HepG2 (cell line): Measurements from ENCODE around the gene EIF2S3B. TPM values are rescaled to one million over a fixed set of nuclear protein-coding genes. Genes with fewer than 3 reads are reported as not detected.

Experiments
- ATAC-seq: fragments of 200-7000 bp; cut with Tn5 transposase; 3 replicates; pipeline ENCODE4 v1.9.1; 2020; ENCODE audit warnings: mild to moderate bottlenecking, moderate library complexity
- BruUV-seq: library from RNA; stranded (reverse); fragments of 400-500 nt; replicated peaks from 2 replicates; lab custom pipeline; 2021; lab: Mats Ljungman, UMichigan
- CTCF ChIA-PET: fragments of 300-600 bp; formaldehyde crosslinking; extraction: SDS; loops from one replicate; lab custom pipeline; 2021; ENCODE audit warnings: low total read pairs, inconsistent platforms, low intra/inter-chr PET ratio; lab: Yijun Ruan, JAX
- POLR2A ChIA-PET: fragments of 350-600 bp; sonication (Branson Sonifier 250); formaldehyde crosslinking; loops from one replicate; lab custom pipeline; 2020; ENCODE audit warnings: antibody characterized with exemption, inconsistent platforms; lab: Yijun Ruan, JAX
- DNase-seq: peaks from one replicate; pipeline ENCODE4 v3.0.0-alpha.2; 2015; ENCODE audit warnings: low spot score
- FAIRE-seq: peaks from 3 replicates; lab custom pipeline; 2011; peaks lifted over from hg19 to GRCh38; lab: Jason Lieb, UNC
- H2AFZ ChIP-seq: one replicate; pipeline ENCODE4 v1.6.1; 2011; ENCODE audit warnings: low read length, inconsistent platforms
- H3K27ac ChIP-seq: fragments of 300-600 bp; 3 replicates; pipeline ENCODE4 v1.8.0; 2011; ENCODE audit warnings: mixed run types, mild to moderate bottlenecking, mixed read lengths, low read length, inconsistent platforms; ENCODE audit not compliant: insufficient read depth; ENCODE audit errors: extremely low read length
- H3K27me3 ChIP-seq, 2 experiments: fragments of 200-600 bp in 1 of 2; 2 replicates in 1 of 2; 3 replicates in 1 of 2; pipeline versions ENCODE4 v1.6.0 to v1.8.0; 2011; ENCODE audit warnings: low read length in 2 of 2, mild to moderate bottlenecking in 2 of 2, moderate library complexity in 2 of 2, inconsistent platforms in 1 of 2; ENCODE audit not compliant: insufficient read depth in 2 of 2, control insufficient read depth in 1 of 2
- H3K36me3 ChIP-seq, 2 experiments: fragments of 200-600 bp in 1 of 2; replicated peaks in 1 of 2; 2 replicates in 1 of 2; 3 replicates in 1 of 2; pipeline versions ENCODE4 v1.5.1 to v1.8.0; 2011; ENCODE audit warnings: low read length in 2 of 2, inconsistent platforms in 1 of 2; ENCODE audit not compliant: insufficient read depth in 2 of 2, control insufficient read depth in 1 of 2
- H3K4me1 ChIP-seq: 2 replicates; pipeline ENCODE4 v1.5.1; 2012; ENCODE audit warnings: low read length, inconsistent platforms; ENCODE audit not compliant: insufficient read depth
- H3K4me2 ChIP-seq: 2 replicates; pipeline ENCODE4 v1.6.0; 2011; ENCODE audit warnings: low read depth, low read length, inconsistent platforms
- H3K4me3 ChIP-seq, 3 experiments: fragments of 200-600 bp in 1 of 3; sonication (generic), shearing (Covaris generic) in 1 of 3; replicated peaks in 1 of 3; 2 replicates each; pipeline ENCODE4 v1.5.1; 2011 to 2016; ENCODE audit warnings: low read length in 3 of 3, inconsistent platforms in 2 of 3, low read depth in 2 of 3, mild to moderate bottlenecking in 2 of 3, control low read depth in 1 of 3, mixed read lengths in 1 of 3; ENCODE audit not compliant: insufficient read depth in 1 of 3
- H3K79me2 ChIP-seq: one replicate; pipeline ENCODE4 v1.6.1; 2011; ENCODE audit warnings: low read length, inconsistent platforms; ENCODE audit not compliant: insufficient read depth
- H3K9ac ChIP-seq: 2 replicates; pipeline ENCODE4 v1.6.0; 2011; ENCODE audit warnings: mild to moderate bottlenecking, low read depth, low read length, inconsistent platforms; ENCODE audit not compliant: insufficient read depth
- H3K9me3 ChIP-seq: 2 replicates; pipeline ENCODE4 v1.5.1; 2012; ENCODE audit warnings: mild to moderate bottlenecking, low read length
- H4K20me1 ChIP-seq: 2 replicates; pipeline ENCODE4 v1.6.0; 2011; ENCODE audit warnings: inconsistent platforms, mild to moderate bottlenecking, low read length, moderate library complexity; ENCODE audit not compliant: insufficient read depth
- ARNT2 ChIP-seq: sonication (generic); formaldehyde crosslinking; IDR thresholded peaks from 2 replicates; pipeline ENCODE4 v1.8.0; 2022; ENCODE audit warnings: mild to moderate bottlenecking, low read depth, missing genetic modification reagents, moderate library complexity
- BCL3 ChIP-seq: sonication (generic); formaldehyde crosslinking; IDR thresholded peaks from 2 replicates; pipeline ENCODE4 v1.5.1; 2020; ENCODE audit warnings: mild to moderate bottlenecking, missing genetic modification reagents, moderate library complexity
- DRAP1 ChIP-seq: IDR thresholded peaks from 2 replicates; pipeline ENCODE4 v1.6.1; 2016; ENCODE audit warnings: missing genetic modification reagents, missing compliant biosample characterization
- KAT8 ChIP-seq: IDR thresholded peaks from 2 replicates; pipeline ENCODE4 v1.6.1; 2016; ENCODE audit warnings: missing genetic modification reagents, missing compliant biosample characterization
- MLLT10 ChIP-seq: sonication (generic); formaldehyde crosslinking; IDR thresholded peaks from 2 replicates; pipeline ENCODE4 v1.4.0; 2020; ENCODE audit warnings: missing genetic modification reagents
- MTA1 ChIP-seq: sonication (generic); formaldehyde crosslinking; IDR thresholded peaks from 2 replicates; pipeline ENCODE4 v1.4.0; 2020; ENCODE audit warnings: missing genetic modification reagents, mild to moderate bottlenecking, borderline replicate concordance
- MZF1 ChIP-seq: sonication (generic); formaldehyde crosslinking; IDR thresholded peaks from 2 replicates; pipeline ENCODE4 v1.8.1; 2023; ENCODE audit warnings: mild to moderate bottlenecking, missing genetic modification reagents, borderline replicate concordance
- NR1H2 ChIP-seq: sonication (generic); formaldehyde crosslinking; IDR thresholded peaks from 2 replicates; pipeline ENCODE4 v1.8.1; 2022; ENCODE audit warnings: low read depth, missing genetic modification reagents, borderline replicate concordance
- NR2F6 ChIP-seq, 2 experiments: IDR thresholded peaks; 2 replicates each; pipeline ENCODE4 v1.6.1; 2016; ENCODE audit warnings: antibody characterized with exemption in 1 of 2, mild to moderate bottlenecking in 1 of 2
- PHB2 ChIP-seq: fragments of 450-650 bp; IDR thresholded peaks from 2 replicates; pipeline ENCODE4 v1.6.1; 2018; ENCODE audit not compliant: partially characterized antibody
- SAFB2 ChIP-seq: sonication (generic); formaldehyde crosslinking; IDR thresholded peaks from 2 replicates; pipeline ENCODE4 v1.5.1; 2020; ENCODE audit warnings: missing genetic modification reagents, low read depth, mild to moderate bottlenecking, borderline replicate concordance
- SCMH1 ChIP-seq: sonication (generic); formaldehyde crosslinking; IDR thresholded peaks from 2 replicates; pipeline ENCODE4 v1.9.0; 2021; ENCODE audit warnings: missing genetic modification reagents, mild to moderate bottlenecking, borderline replicate concordance
- SMARCC2 ChIP-seq: fragments of 450-650 bp; IDR thresholded peaks from 2 replicates; pipeline ENCODE4 v1.6.1; 2017; ENCODE audit warnings: antibody characterized with exemption, mild to moderate bottlenecking
- TP53 ChIP-seq: sonication (generic); formaldehyde crosslinking; conservative IDR thresholded peaks from 2 replicates; pipeline ENCODE4 v1.4.0; 2020; ENCODE audit warnings: missing genetic modification reagents
- UBTF ChIP-seq: sonication (generic); formaldehyde crosslinking; IDR thresholded peaks from 2 replicates; pipeline ENCODE4 v1.4.0; 2020; ENCODE audit warnings: mild to moderate bottlenecking, missing genetic modification reagents
- ZBTB4 ChIP-seq: sonication (generic); formaldehyde crosslinking; IDR thresholded peaks from 2 replicates; pipeline ENCODE4 v1.4.0; 2020; ENCODE audit warnings: missing genetic modification reagents, mild to moderate bottlenecking, borderline replicate concordance
- ZNF224 ChIP-seq: sonication (generic); formaldehyde crosslinking; IDR thresholded peaks from 2 replicates; pipeline ENCODE4 v1.5.0; 2020; ENCODE audit warnings: mild to moderate bottlenecking, missing genetic modification reagents
- ZNF441 ChIP-seq: sonication (generic); formaldehyde crosslinking; IDR thresholded peaks from 2 replicates; pipeline ENCODE4 v1.7.0; 2021; ENCODE audit warnings: missing genetic modification reagents, borderline replicate concordance
- WGBS: methylation state at CpG from one replicate; pipeline ENCODE4 v1.1.6; 2017; ENCODE audit warnings: low lambda C conversion rate; 5-methylcytosine and 5-hydroxymethylcytosine counted together
- in situ Hi-C: cut with HindIII; loops from 2 replicates; pipeline ENCODE4 v1.10.0; 2017; ENCODE audit warnings: low pct_unique_long_range_greater_than_20kb; ENCODE audit not compliant: extremely low pct_ligation_motif_present
- intact Hi-C: fragments of 100-400 bp; cut with micrococcal nuclease; formaldehyde crosslinking; loops from one replicate; pipeline ENCODE4 v1.10.0; 2022; ENCODE audit not compliant: unreplicated experiment
- polyA plus RNA-seq, 8 experiments: library from polyadenylated mRNA; depleted of rRNA in 3 of 8; stranded (reverse) in 7 of 8; unstranded in 1 of 8; fragments of >200 nt; fragmentation: Illumina TruSeq in 4 of 8; extraction: Trizol in 4 of 8; gene quantifications; 2 replicates each; pipeline versions ENCODE4 v1.2.1 to v1.2.3, GENCODE V29; 2011 to 2016; ENCODE audit warnings: low read depth in 4 of 8, missing spikeins in 1 of 8, mixed read lengths in 1 of 8; ENCODE audit not compliant: insufficient read depth in 1 of 8
- total RNA-seq, 5 experiments: library from RNA; depleted of rRNA; stranded (reverse); fragments of >200 nt; fragmentation: Illumina TruSeq; extraction: Trizol; gene quantifications; 2 replicates each; pipeline ENCODE4 v1.2.3, GENCODE V29; 2016; ENCODE audit warnings: low read depth in 1 of 5

EIF2S3B gene
- total and polyA plus RNA-seq, 2 of the 13 experiments (the other 11 are each of a cell fraction or from before 2014, with no cell fraction given): 3.6 to 7.6 TPM

- no peak for TF ChIP-seq ARNT2 (CRISPR knock-in tag)
- TF ChIP-seq MTA1: no peak
- TF ChIP-seq NR2F6 (IDR thresholded peaks at IDR 0.05): no peak
- TF ChIP-seq NR2F6 (CRISPR knock-in tag; IDR thresholded peaks at IDR 0.05): no peak
- TF ChIP-seq KAT8 (CRISPR knock-in tag): no peak
Observed at GRCh38 chr12:10529603-10530002, 23.9 kb downstream of the EIF2S3B start (continued).

- ChIA-PET CTCF (no interaction called here), POLR2A (no interaction called here)
- H3K4me1 ChIP-seq: no peaks in the 10 kb centered on the region
- no CpG with 5 or more reads among the region's 3 CpGs for WGBS
- H3K4me2 ChIP-seq: no peak overlapping the region
- intact Hi-C loops: no loop called here
- H4K20me1 ChIP-seq: no peaks in the 10 kb centered on the region
- no peak overlapping the region for H3K4me3 ChIP-seq
- no peaks in the 10 kb centered on the region; a peak in 1 of 5 replicates for H3K27me3 ChIP-seq
- DNase-seq (no peak), ATAC-seq (no peak), FAIRE-seq (no peak)
- no TSS peak for BruUV-seq
- no peak overlapping the region for H2AFZ ChIP-seq
- H3K9ac ChIP-seq: no peak overlapping the region
- H3K79me2 ChIP-seq: no peaks in the 10 kb centered on the region
- H3K9me3 ChIP-seq: no peaks in the 10 kb centered on the region
- H3K36me3 ChIP-seq: no peaks in the 10 kb centered on the region
- in situ Hi-C loops: no loop called here
- no peak overlapping the region for H3K27ac ChIP-seq
- TF ChIP-seq ZNF441 (CRISPR knock-in tag): no peak
- TF ChIP-seq BCL3 (CRISPR knock-in tag): no peak
- TF ChIP-seq NR1H2 (CRISPR knock-in tag): no peak
- TF ChIP-seq SAFB2 (CRISPR knock-in tag): no peak
- TF ChIP-seq ZBTB4: no peak
- TF ChIP-seq MLLT10 (CRISPR knock-in tag): no peak
- no peak for TF ChIP-seq PHB2
- no peak for TF ChIP-seq SMARCC2
- TF ChIP-seq DRAP1 (CRISPR knock-in tag): no peak
- no peak for TF ChIP-seq ZNF224
- TF ChIP-seq UBTF (CRISPR knock-in tag): no peak
- no peak for TF ChIP-seq SCMH1
- no peak for TF ChIP-seq MZF1 (CRISPR knock-in tag)
- no peak for TF ChIP-seq TP53 (CRISPR knock-in tag)
Observed at GRCh38 chr12:10537721-10538120, 32.0 kb downstream of the EIF2S3B start.
